ENCODE measurements around the gene TGFB1. TPM values are rescaled to one million over a fixed set of nuclear protein-coding genes. Genes with fewer than 3 reads are reported as not detected.

Gene TGFB1
- total and polyA plus RNA-seq, 4 donors, result 0.83 to 10.6 (median 6.9) TPM

GRCh38 chr19:41357746-41358145 is 4.0 kb upstream of the TGFB1 start:
- H3K27ac ChIP-seq (ENCODE audit: low read depth in 1 of 2, low read length in 2 of 2), result no peak overlapping the region
- no peak overlapping the region for H3K9ac ChIP-seq (ENCODE audit: low read depth in 1 of 2, low read length in 2 of 2)
- 93% methylated on average over 13 of the region's 13 CpGs for WGBS
- TF ChIP-seq HNF4G (IDR thresholded peaks at IDR 0.05) (no peak), FOXA2 (IDR thresholded peaks at IDR 0.05) (no peak), RXRA (IDR thresholded peaks at IDR 0.05) (no peak), HNF4A (conservative IDR thresholded peaks at IDR 0.05) (no peak), REST (IDR thresholded peaks at IDR 0.05) (no peak), TAF1 (conservative IDR thresholded peaks at IDR 0.05) (no peak), MAX (IDR thresholded peaks at IDR 0.05) (no peak), EGR1 (IDR thresholded peaks at IDR 0.05; ENCODE audit: low read depth in 2 of 2) (no peak)
- H3K4me1 ChIP-seq (ENCODE audit: control insufficient read depth in 4 of 4, insufficient read depth in 4 of 4, low read length in 3 of 4), result peaks cover 0 to 16% (median 10%) of the 10 kb centered on the region in 4 donors
- no peaks in the 10 kb centered on the region for H3K36me3 ChIP-seq (ENCODE audit: control insufficient read depth in 4 of 4, insufficient read depth in 3 of 4, low read depth in 1 of 4, low read length in 3 of 4)
- no peaks in the 10 kb centered on the region for H3K27me3 ChIP-seq (ENCODE audit: control insufficient read depth in 4 of 4, insufficient read depth in 4 of 4, low read length in 3 of 4)
- DNase-seq (ENCODE audit: low spot score), result no peak
- H3K9me3 ChIP-seq (ENCODE audit: control insufficient read depth in 4 of 4, low read length in 3 of 4), result no peaks in the 10 kb centered on the region
- no peak overlapping the region for H3K4me3 ChIP-seq (ENCODE audit: low read depth in 1 of 3, low read length in 3 of 3)

GRCh38 chr19:41356984-41357739 is 3.4 kb upstream of the TGFB1 start:
- no peak overlapping the region for H3K27ac ChIP-seq (ENCODE audit: low read depth in 1 of 2, low read length in 2 of 2)
- no peaks in the 10 kb centered on the region for H3K9me3 ChIP-seq (ENCODE audit: control insufficient read depth in 4 of 4, low read length in 3 of 4)
- H3K36me3 ChIP-seq (ENCODE audit: control insufficient read depth in 4 of 4, insufficient read depth in 3 of 4, low read depth in 1 of 4, low read length in 3 of 4), result no peaks in the 10 kb centered on the region
- TF ChIP-seq TAF1 (conservative IDR thresholded peaks at IDR 0.05) (no peak), JUND (IDR thresholded peaks at IDR 0.05) (no peak), FOXA2 (IDR thresholded peaks at IDR 0.05) (no peak), NR2F2 (IDR thresholded peaks at IDR 0.05) (no peak), SP1 (IDR thresholded peaks at IDR 0.05) (no peak), ATF3 (IDR thresholded peaks at IDR 0.05) (no peak), ZBTB33 (IDR thresholded peaks at IDR 0.05) (no peak), RXRA (IDR thresholded peaks at IDR 0.05) (no peak), CTCF (IDR thresholded peaks at IDR 0.05; ENCODE audit: low read depth, low read length, missing input control) (no peak)
- peaks cover 0 to 19% (median 11%) of the 10 kb centered on the region in 4 donors for H3K4me1 ChIP-seq (ENCODE audit: control insufficient read depth in 4 of 4, insufficient read depth in 4 of 4, low read length in 3 of 4)
- H3K27me3 ChIP-seq (ENCODE audit: control insufficient read depth in 4 of 4, insufficient read depth in 4 of 4, low read length in 3 of 4), result no peaks in the 10 kb centered on the region
- 85% methylated on average over 11 of the region's 11 CpGs for WGBS
- no peak for DNase-seq (ENCODE audit: low spot score)
- no peak overlapping the region for H3K4me3 ChIP-seq (ENCODE audit: low read depth in 1 of 3, low read length in 3 of 3)
- H3K9ac ChIP-seq (ENCODE audit: low read depth in 1 of 2, low read length in 2 of 2), result no peak overlapping the region
